CD4-positive, alpha-beta T cell treated with Interleukin-6 at 100 ng/mL for 8 hours (primary cell): ENCODE results near the gene CFAP251.
"Not testable (repeated sequence)": the region's sequence is repeated elsewhere in the genome, so short reads cannot be mapped to it uniquely, and the experiment has no call there.

Experiments used
- DNase-seq: peaks from one replicate; pipeline ENCODE4 v3.0.0-alpha.2; 2020; ENCODE audit warnings: mixed read lengths, low spot score

The CFAP251 gene

DNA sequence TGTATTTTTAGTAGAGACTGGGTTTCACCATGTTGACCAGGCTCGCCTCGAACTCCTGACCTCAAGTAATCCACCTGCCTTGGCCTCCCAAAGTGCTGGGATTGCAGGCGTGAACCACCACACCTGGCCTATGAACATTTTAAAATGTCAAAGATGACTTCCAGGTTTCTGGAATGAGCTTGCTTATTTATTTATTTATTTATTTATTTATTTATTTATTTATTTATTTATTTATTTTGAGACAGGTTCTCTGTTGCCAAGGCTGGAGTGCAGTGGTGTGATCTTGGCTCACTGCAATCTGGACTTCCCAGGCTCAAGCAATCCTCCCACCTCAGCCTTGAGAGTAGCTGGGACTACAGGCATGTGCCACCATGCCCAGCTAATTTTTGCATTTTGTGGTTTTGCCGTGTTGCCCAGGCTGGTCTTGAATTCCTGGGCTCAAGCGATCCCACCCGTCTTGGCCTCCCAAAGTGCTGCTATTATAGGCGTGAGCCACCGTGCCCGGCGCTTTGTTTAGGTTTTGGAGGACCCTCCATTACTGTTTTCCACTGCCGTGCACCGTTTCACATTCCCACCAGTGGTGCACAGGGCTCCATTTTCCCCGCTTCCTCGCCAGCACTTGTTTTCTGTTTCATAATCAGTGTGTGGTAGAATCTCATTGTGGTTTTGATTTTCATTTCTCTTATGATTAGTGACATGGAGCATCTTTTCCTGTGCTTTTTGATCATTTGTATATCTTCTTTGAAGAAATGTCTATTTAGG is 6.4 kb upstream of the CFAP251 start:
- no peak for DNase-seq

- DNase-seq: no peak
Observed at GRCh38 chr12:121915841-121916321, 2.5 kb upstream of the CFAP251 start.

- DNase-seq: no peak
Observed at GRCh38 chr12:121916719-121917118, 1.7 kb upstream of the CFAP251 start.

DNA sequence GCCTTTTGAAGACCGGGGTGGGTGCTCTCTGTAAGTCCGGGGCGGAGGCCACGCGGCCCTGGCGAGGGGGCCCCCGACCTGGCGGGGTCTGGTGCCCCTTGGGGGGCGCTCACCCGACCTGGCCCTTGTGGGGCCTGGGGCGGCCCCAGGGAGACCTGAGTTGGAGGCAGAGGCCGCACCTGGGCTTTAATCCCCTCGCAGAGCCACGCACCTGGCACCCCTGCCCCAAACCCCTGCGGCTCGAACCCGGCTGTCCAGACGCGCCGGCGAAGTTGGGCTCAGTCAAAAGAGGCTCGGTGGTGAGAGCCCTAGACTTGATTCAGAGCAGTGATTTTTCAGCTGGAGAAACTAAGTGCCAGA is 267 bp downstream of the CFAP251 start:
- DNase-seq: no peak

DNA sequence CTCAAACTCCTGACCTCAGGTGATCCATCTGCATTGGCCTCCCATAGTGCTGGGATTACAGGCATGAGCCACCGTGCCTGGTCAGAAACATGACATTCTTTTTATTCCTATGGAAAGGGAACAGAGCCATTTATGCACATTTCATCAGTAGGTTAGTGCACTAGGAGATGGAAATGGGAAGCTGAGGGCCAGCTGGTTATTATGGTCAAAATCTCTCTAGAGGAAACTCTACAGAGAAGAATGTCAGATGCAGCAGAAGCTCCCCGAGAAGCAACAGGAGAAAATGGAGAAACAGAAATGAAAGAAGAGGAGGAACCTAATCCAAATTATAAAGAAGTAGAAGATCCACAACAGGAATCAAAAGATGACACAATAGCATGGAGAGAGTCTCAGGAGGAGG is 2.7 kb downstream of the CFAP251 start:
- DNase-seq: no peak

DNA sequence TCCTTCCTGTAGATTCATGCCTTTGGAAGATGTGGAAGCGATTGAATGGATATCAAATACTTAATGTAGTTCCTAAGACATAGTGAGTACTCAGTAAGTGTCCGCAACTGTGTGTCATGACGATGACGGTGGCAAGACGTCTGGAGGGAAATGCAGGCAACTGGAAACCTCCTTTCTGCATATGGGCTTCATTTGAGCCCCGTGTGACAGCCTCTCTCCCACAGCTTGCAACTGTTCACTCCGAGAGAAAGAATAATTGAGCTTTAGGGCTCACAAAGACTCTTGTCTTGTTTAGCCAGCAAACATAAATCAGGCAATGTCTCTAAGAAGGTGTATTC is 6.9 kb downstream of the CFAP251 start:
- no peak for DNase-seq

GRCh38 chr12:121926874-121927706 is 8.7 kb downstream of the CFAP251 start:
- no peak for DNase-seq

- no peak for DNase-seq
Observed at GRCh38 chr12:121927813-121928212, 9.4 kb downstream of the CFAP251 start.

DNA sequence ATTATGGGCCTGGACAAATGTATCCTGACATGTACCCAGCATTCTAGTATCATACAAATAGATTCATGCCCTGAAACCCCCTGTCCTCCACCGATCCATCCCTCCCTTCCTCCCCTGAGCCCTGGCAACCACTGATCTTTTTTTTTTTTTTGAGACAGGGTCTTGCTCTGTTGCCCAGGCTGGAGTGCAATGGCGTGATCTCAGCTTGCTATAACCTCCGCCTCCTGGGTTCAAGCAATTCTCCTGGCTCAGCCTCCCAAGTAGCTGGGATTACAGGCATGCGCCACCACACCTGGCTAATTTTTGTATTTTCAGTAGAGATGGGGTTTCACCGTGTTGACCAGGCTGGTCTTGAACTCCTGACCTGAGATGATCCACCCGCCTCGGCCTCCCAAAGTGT is 11.2 kb downstream of the CFAP251 start:
- DNase-seq: not testable (repeated sequence)

- no peak for DNase-seq
Observed at GRCh38 chr12:121930862-121931261, 12.5 kb downstream of the CFAP251 start.

- DNase-seq: no peak
Observed at GRCh38 chr12:121932176-121932536, 13.8 kb downstream of the CFAP251 start.

- DNase-seq: no peak
Observed at GRCh38 chr12:121932914-121933521, 14.6 kb downstream of the CFAP251 start.

DNA sequence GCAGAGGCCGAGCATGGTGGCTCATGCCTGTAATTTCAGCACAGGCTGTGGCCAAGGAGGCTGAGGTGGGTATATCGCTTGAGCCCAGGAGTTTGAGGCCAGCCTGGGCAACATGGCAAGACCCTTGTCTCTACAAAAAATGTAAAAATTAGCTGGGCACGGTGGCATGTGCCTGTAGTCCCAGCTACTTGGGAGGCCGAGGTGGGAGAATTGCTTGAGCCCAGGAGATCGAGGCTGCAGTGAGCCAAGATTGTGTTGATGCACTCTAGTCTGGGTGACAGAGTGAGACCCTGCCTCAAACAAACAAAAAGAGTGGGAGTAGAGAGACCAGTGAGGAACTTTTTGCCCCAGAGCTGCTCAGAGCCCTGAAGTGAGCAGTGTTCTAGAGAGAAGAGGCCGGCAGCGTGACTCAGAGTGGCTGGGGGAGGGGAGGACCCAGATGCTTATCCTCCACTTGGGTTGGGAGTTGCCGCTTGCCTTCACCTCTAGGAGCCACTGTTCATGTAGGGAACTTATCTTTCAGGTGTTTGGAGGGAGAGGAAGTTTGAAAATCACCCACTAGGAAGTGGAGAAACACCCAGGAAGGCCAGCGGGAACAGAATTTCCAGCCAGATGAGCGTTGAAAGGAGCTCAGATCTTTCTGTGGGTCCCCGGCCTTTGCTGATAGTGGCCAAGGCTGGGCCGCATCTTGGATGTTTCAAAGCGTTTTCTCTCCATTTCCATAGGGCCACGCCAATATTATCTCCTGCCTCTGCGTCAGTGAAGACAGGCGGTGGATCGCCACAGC is 15.3 kb downstream of the CFAP251 start:
- no peak for DNase-seq

- no peak for DNase-seq
Observed at GRCh38 chr12:121934309-121934664, 15.9 kb downstream of the CFAP251 start.

GRCh38 chr12:121937654-121938053 is 19.3 kb downstream of the CFAP251 start:
- no peak for DNase-seq

- no peak for DNase-seq
Observed at GRCh38 chr12:121939186-121939585, 20.8 kb downstream of the CFAP251 start.

GRCh38 chr12:121939992-121940766 is 21.8 kb downstream of the CFAP251 start:
- DNase-seq: no peak

DNA sequence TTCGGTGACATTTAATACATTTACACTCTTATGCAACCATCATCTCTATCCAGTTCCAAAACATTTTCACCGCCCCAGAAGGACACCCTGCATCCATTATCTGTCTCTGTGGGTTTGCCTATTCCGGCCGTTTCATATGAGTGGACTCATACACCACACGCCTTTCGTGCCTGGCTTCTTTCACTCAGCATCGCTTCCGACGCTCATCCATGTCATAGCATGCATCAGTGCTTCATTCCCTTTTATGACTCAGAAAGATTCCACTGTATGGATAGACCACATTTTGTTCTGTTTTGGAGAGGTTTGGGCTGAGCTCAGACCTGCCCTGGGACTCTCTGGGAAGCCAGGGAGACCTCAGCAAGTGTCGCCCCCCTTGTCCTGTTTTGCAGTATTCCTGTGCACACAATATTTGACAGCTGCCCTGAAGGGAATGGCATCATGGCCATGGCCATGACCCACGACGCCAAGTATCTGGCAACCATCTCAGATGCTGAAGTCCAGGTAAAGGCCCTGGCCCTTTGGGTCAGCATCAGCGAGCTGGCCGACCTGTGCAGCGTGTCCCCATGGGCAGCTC is 23.8 kb downstream of the CFAP251 start:
- DNase-seq: no peak

DNA sequence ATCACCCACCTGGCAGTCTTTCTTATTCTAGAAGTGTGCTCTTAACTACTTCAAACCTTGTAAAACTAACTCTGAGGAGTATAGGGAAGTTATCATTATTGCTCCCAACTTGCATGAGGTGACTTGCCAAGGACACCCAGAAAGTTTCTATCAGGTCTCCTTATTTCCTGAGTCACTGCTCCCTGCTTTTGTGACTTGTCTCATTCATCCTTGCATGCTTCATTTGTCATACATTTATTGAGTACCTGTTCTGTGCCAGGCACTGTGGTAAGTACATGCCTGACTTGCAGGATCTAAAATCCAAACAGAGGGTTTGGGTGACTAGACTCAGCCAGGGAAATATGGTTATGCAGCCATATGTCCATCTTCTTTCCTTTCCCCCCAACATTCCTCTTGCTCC is 25.5 kb downstream of the CFAP251 start:
- no peak for DNase-seq

DNA sequence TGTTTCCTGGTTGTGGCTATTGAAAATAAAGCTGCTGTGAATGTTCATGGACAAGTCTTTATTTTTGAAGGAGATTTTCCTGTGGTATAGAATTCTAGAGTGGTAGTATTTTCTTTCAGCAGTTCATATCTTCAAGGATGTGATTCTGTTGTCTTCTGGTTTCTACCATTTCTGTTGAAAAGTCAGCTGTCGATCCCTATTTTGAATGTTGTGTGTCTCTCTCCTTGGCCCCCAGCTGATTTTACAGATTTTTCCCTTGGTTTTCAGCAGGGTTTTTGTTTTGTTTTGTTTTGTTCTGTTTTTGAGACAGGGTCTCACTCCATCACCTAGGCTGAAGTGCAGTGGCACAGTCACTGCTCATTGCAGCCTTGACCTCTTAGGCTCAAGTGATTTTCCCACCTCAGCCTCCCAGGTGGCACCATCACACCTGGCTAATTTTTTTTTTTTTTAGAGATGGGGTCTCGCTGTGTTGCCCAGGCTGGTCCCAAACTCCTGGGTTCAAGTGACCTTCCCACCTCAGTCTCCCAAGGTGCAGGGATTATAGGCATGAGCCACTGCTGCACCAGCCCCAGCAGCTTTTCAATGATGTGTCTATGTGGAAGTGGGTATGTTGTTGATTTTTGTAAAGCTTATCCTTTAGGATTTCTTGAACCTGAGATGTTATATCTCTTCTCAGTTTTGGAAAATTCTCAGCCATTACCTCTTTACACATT is 28.1 kb downstream of the CFAP251 start:
- no peak for DNase-seq

- no peak for DNase-seq
Observed at GRCh38 chr12:121947981-121948380, 29.6 kb downstream of the CFAP251 start.
